HG02678 (cell line): ENCODE results near the gene HIVEP2.

Experiments
- ATAC-seq: cut with Tn5 transposase; IDR thresholded peaks from one replicate; pipeline ENCODE4 v1.9.1; 2021; ENCODE audit warnings: mild to moderate bottlenecking, moderate library complexity; ENCODE audit not compliant: unreplicated experiment

HIVEP2 gene

DNA sequence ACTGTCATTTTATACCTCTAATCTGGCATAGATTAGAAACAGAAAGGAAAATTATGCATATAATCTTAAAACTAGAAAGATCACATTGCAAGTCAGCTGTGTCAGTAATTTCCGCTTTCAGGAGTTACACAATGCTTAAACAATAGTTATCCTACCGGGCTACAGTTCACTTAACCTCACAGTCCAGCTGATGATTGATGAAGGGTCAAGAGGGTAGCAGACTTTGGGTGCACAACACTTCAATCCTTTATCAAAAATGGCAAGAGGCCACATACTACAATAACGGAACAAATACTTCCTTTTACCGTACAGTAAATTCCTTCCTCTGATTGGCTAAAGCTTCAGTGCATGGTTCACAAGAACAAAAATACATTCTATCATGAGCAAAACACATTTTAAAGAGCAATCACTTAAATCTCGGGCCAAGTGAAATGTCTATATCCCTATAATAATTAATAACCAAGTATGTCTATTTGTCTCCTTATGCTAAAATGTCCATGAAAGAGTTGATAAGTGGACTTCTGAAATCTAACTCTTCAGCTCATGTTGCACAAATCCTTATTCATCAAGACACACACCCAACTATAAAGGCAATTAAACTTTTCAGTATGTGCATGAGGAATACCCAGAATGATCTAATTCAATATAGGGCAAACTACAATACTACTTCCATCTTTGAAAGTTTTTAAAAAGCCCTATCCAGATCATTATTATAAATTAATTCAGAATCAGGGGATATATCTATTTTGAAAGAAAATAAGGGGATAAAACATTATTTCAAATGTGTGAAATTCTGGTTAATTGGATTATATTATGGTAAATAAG, 76.8 kb downstream of the HIVEP2 start:
- peak; percentile 49 for ATAC-seq

DNA sequence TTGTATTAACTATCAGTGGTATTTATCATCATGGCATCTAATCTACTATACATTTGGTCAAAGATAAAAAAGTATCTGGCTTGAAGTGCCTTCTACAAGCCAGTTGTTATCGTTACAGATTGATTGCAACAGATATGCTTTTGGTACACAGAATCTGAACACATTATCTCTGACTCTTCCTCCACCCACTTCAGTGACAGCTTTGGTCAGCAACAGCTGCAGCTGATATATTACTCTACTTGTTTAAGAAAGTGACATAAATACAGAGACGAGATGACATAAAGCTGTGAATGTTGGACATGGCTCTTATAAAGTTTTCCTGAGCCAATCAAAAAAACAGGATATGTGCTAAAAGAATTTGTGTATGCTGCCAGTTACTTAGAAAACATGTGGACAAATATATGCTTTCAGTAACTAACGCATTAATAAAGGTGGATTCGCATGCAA, 77.6 kb downstream of the HIVEP2 start:
- ATAC-seq: no peak

DNA sequence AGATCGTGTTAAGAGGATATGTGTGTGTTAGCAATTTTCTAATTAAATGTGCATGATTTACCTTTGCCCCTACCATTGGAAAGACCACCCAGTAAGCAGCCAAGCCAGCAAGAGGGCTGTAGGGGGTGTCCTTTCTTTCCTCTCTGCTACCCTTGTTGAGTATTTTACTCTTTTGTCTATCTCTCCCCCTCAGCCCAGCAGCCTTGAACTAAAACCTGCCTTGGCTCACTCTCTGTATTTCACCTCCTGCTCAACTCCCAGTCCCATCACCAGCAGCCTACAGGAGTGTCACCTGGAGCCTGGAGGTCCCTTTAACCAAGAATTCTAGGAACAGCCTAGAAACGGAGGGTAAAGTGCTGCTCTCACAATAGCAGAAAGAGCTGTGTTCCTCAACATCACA, 81.0 kb downstream of the HIVEP2 start:
- ATAC-seq: no peak

DNA sequence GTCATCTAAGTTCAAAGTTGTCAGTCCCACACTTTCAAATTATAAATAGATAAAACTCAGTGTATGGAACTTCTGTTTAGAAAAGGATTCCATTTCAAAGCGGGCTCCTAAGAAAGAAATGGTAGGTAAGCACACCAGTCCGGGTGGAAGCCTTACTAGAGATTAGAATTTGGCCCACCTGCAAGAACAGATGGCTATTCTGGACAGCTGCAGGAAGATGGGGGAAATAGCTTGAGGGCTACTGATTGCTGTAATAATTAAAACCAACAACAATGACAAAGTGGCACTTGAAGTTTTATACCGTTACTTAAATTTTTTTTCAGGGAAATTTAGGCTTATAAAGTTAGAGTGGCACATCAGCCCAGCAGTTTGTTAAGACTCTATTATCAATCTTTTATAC, 83.3 kb downstream of the HIVEP2 start:
- ATAC-seq: no peak

DNA sequence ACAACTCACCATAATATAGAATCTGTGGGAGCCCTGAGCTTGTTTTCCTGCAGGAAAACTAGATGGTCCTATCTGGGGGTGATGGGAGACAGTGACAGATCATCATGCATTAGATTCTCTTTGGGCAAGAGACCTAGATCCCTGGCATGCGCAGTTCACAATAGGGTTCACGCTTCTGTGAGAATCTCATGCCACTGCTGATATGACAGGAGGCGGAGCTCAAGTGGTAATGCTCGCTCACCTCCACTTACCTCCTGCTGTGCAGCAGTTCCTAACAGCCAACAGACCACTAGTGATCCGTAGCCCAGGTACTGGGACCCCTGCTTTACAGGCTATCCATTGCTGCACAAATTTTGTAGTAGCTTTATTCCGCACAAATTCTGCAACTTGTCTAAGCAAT, 84.5 kb downstream of the HIVEP2 start:
- no peak for ATAC-seq

DNA sequence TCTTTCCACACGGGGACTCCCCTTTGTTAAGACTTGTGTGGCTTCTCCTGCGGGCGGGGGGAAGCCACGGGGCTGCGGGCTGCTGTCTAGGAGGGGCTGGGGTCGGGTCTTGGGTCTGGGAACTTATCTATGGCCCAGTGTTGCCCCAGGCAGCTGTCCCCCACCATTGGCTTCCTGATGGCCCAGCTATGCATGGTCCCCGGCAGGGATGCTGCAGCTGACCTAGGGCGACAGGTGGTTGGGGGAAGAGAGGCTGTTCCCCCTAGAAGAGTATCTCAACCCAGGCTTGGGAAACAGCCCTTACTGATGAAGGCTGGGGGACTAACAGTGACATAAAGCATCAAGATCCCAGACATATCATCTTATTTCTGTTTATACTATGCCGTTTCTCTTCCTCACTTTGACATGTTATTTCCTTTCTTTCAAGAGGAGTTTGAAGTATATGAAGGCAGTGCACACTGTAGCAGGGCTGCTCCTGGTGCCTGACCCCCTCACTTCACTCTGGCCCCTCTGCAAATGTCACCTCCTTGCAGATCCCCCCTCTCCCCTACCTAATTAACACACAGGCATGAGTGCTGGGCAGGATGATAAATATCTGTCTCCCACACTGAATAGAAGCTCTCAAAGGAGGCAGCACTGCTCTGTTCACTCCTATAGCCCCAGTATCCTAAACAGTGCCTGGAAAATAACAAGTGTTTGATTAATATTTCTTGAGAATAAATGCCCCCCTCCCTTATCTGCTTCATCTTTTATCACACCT, 87.0 kb downstream of the HIVEP2 start:
- peak; percentile 19 for ATAC-seq

DNA sequence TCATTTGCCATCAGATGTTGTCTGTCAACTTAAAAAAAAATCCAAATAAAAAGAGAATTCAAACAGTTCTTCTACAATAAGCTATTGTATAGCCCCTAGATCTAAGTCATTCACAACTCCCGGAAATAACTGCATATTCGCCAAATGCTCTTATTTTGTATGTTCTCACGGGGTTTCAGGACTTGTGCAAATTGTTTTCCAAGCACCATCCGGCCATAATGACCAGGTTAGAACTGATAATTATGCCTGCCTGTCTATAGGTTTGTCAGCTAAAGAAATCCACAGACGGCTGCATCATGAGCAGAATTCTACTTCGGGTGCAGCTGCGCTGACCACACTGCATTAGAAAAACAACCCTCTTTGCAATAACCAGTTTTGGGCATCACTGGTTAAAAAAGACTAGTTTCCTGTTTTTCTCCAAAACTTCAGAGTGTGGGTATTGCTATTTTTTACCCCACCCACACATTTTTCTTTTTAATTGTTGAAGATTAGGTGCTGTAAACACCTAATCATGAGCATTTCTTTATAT, 87.7 kb downstream of the HIVEP2 start:
- ATAC-seq: peak; percentile 51

DNA sequence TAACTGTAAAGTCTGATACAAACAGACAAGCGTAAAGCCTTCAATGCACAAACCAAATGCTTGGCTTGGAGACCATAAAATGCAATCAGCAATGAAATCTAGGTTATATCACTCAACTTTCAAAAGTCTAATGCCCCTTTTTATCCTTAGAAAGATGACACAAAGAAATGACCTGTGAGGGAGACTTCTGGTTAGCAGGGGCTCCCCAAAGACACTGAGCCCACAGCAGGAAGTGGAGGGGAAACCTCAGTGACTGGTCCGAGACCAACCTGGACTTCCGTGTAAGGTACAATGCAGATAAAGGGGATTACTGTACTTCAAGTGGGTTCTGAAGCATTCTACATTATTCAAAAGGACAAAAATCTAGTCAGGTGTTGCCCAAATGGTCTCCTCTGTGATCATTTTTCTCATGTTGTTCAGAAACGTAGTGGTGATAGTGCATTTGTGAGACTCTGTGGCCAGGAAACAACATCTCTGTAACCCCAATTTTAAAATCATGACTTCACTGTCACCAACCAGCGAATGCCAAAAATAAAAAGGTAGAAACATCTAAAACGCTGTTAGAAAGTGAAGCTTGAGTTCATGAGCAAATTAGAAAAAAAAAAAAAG, 88.2 kb downstream of the HIVEP2 start:
- ATAC-seq: peak; percentile 66

DNA sequence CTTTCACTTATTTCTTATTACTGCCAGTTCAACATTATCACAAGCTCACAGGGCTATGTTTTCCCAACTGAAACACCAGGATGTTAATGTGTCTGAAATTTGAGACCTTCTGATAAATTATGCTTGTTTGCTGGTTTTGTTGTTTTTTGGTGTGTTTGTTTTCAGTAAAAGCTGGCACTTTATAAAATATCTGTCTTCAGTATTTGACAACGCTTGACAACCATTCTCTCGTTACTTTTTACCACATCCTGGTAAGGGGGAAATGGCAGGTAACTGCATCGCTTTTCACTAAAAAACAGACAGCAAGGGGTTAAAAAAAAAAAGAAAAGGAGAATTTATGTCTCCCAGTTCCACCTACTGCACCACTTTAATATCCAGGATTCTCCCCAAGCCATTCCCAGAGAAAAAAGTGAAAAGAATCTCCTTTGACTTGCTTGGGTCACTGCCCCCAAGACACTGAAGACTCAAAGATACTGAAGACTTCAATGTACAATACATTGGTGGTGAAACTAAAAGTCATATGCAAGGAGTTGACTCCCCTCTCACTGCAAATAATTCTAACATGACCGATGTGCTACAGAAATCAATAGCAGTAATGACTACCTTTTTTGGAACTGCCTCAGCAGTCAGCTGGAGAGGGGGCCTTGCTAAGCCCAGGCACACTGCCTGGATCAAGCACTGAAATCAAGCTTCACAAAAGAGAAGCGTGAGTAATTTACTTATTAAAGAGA, 88.9 kb downstream of the HIVEP2 start:
- ATAC-seq: peak; percentile 26

DNA sequence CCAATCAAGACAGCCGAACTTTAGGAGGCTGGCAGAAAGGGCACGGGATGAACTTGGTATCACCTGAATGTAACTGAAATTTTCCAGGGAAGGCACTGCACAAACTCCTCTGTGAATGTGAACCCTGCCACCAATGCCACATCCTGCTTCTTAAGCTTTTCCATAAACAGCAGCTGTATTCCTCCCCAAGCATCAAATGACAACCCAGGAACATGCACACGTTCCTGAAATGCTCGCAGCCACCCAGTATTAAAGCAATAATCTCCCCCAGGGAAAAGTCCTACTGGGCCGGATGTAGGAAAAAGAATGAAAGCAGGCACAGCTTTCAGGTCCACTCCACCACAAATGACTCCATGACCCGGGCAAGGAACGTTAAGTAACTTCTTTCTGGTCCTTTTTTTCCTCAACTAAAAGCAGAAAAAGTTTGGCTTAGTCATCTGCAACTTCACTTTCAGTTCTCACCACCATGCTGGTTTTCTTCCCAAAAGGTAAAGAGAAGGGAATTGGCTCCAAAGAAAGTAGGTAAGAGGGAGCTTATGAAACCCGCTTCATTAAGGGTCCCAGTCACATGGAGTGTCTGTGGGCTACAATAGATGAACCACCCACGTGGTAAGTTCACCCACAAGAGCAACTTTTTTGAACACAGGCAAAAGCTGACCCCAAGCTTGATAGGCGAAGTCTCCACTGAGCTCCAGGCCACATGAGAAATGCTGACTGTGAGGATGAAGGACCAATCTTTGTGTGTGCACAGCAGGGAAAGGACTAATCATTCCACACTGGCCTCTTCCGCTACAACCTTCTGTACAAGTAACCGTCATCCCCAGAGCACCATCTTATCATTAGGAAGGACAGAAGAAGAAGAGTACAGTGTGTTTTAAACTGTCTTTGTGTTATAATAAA, 90.1 kb downstream of the HIVEP2 start:
- no peak for ATAC-seq

DNA sequence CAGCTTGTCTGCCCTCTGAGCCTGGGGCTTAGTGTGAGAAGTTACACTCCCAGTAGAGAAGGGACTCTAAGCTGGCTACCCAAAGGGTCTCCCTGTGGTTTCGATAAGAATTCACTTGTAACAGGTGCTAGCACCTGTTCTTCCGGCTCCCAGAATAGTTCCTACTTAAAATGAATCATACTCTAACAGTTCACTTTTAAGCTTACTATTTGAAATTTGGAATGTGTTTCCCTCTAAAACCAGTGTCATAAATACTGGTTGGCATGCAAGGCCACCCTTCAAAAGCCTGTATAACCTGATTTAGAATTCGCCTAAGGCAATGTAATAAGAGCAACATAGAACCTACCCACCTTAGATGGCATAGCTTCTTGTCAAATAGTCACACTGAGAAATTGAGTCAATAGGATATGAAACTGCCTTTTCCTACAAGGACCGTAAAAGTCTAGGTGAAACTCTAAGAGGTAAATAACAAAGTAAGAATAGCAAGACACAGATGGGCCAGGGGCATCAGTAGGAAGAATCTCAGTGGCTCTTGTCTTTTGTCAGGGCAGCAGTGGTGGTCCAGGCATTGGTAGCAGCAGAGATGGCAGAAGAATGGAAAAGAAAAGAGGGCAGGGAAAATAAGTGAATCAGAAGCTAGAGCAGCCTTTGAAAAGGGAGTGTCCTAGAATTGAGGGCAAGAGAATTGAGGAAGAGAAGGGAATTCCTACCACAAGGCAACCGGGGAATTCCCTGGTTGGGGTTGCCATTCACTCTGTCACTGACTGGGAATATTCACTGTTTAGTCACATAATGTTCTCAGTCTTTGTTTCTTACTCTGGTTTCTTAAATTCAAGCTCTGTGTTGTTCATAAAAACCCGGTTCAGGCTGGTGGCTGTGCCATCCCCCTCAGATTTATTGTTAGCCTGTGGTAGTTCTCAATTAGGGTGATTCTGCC, 91.5 kb downstream of the HIVEP2 start:
- no peak for ATAC-seq

DNA sequence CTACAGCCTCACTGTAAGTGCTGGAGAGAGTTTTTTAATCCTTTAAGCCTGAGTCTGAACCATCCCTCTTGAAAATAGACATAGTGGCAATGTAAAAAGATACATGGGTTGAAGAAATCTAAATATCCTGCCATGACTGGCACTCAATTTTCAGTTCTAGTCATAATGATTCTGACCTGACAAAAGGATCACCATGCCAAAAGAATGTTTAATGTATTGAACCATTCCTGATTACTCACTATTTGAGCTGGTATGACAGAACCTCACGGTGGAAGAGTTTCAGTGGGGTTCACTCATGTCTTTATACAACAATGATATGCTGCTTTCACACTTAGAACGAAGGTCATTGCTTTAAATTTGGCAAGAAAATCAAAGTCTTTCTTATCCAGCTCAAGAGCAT, 93.4 kb downstream of the HIVEP2 start:
- no peak for ATAC-seq

DNA sequence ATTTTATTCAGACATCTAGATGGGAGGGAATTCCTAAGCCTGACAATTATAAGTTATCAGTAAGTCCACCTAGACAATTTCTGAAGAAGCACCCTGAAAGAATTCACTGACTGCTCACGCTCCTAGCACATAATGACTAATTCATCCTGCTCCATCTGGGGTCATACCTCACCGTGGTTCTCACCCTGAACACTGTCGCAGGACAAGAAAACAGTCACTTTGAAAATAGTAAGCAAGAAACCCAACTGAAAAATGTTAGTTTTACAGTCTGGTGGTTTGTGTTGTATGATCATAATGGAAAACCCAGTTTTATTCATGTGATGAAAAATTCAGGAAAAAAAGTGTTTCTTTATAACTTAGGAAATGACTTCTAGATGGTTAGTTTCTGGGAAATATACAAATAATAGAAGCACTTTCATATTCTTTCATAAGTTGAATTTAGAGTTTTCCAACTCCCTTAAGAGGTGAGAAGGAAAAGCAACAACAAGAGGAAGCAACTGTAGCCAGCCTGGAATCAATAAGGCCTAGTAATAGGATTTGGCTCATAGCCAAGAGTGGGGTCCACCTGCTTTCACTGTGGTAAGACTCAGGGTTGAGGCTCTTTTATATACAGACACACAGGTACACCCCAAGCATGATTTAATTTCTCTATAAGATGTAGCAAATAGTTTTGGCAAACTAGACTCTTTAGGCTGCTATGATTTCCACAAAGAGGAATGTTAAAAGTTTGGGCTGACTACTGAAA, 94.1 kb downstream of the HIVEP2 start:
- peak; percentile 55 for ATAC-seq

DNA sequence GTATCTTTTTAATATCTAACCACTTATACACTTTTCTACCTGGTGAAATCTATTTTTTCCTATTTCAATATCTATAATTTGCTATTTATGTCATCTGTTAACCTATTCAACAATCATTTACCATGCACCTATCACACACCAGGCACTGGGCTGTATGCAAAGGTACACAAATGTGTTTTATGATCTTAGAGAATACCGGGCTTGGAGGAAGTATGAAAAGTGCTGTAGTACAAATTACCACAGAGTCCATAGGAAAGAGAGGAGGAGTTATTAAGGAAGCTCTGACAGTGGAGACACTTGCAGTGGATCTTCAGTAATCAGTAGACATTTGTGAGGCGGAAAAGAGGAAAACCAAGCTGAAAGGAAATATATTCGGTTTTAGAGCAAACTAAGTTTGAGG, 96.0 kb downstream of the HIVEP2 start:
- ATAC-seq: no peak

DNA sequence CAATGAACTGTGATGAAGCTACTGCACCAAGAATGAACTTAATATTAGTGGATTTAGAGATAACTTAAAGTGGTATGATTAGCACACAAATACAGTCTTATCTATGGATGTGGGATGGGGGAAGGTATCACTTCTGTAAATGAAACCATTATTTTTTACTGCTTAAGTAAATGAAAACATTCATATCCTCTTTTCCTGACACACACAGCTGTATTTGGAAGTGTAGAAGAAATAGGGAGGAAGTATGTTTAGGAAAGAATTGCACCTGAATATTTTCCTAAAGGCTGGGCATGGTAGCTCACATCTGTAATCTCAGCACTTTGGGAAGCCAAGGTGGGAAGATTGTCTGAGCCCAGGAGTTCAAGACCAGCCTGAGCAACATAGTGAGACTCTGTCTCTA, 96.8 kb downstream of the HIVEP2 start:
- ATAC-seq: no peak

DNA sequence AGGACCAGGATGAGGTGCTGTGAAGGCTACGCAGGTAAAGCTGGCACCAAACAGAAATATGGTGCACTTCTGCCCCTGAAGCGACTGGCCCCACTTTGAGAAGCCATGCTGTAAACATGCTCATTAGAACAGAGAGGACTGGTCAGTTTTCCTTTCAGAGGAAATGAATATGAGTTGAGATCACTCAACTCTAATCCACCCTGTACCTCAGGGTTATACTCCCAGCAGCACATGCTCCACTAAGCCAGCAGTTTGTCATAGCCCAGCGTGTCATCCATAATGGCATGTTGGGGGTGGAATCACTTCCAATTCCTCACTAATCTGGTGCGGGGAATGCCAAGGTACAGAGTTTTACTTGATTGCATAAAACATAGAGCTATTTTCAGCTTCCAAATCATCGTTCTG, 98.1 kb downstream of the HIVEP2 start:
- no peak for ATAC-seq

DNA sequence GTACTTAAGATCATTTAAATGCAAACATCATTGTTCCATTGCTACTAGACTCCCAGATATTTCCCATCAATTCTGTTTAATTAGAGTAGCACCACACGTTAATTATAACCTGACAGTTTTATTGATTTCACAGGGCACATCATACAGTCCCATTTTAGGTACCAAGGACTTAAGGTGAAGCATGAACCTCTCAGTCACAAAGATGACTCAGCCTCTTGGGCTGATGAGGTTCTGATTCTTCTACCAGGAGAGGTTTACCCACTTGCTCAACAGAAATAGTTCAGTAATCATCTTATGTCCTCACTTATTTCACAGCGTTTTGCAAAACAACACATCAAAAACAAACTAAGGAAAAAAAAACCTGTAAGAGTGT, 98.5 kb downstream of the HIVEP2 start:
- ATAC-seq: no peak
